ENCODE measurements around the gene KCTD16.

The KCTD16 gene

GRCh38 chr5:144295284-144295683 lies 124.6 kb downstream of the KCTD16 start:
- no peak for ATAC-seq (ENCODE audit: insufficient read depth, low read depth)
- no peak for DNase-seq
- Histone ChIP-seq H4K20me1 (ENCODE audit: insufficient read depth, low read length) (no peaks in the 10 kb centered on the region), H3K9me3 (ENCODE audit: insufficient read depth, low read length, severe bottlenecking) (no peaks in the 10 kb centered on the region), H3K79me2 (ENCODE audit: insufficient read depth, low read length) (no peaks in the 10 kb centered on the region), H3K27ac (ENCODE audit: low read length) (no peak overlapping the region), H2AFZ (ENCODE audit: low read depth, low read length) (no peak overlapping the region), H3K27me3 (ENCODE audit: insufficient read depth, low read length, poor library complexity) (peaks cover 9% of the 10 kb centered on the region), H3K4me3 (ENCODE audit: low read depth in 1 of 2, low read length in 2 of 2) (no peak overlapping the region), H3K4me2 (ENCODE audit: insufficient read depth, low read length) (no peak overlapping the region), H3K4me1 (ENCODE audit: insufficient read depth, low read length) (no peaks in the 10 kb centered on the region), H3K9ac (ENCODE audit: low read depth, low read length) (no peak overlapping the region), H3K36me3 (ENCODE audit: insufficient read depth, low read length) (no peaks in the 10 kb centered on the region)
- no peak for TF ChIP-seq CTCF (IDR thresholded peaks at IDR 0.05; ENCODE audit: borderline replicate concordance, extremely low read depth, low read length, poor library complexity, severe bottlenecking)
- no peak for TF ChIP-seq EZH2 (IDR thresholded peaks at IDR 0.05; ENCODE audit: borderline replicate concordance, low read depth, low read length, severe bottlenecking)

- TF ChIP-seq EZH2 (IDR thresholded peaks at IDR 0.05; ENCODE audit: borderline replicate concordance, low read depth, low read length, severe bottlenecking) (no peak), CTCF (IDR thresholded peaks at IDR 0.05; ENCODE audit: borderline replicate concordance, extremely low read depth, low read length, poor library complexity, severe bottlenecking) (no peak)
- Histone ChIP-seq H3K4me2 (ENCODE audit: insufficient read depth, low read length) (no peak overlapping the region), H3K9ac (ENCODE audit: low read depth, low read length) (no peak overlapping the region), H3K79me2 (ENCODE audit: insufficient read depth, low read length) (no peaks in the 10 kb centered on the region), H3K27me3 (ENCODE audit: insufficient read depth, low read length, poor library complexity) (peaks cover 4% of the 10 kb centered on the region), H2AFZ (ENCODE audit: low read depth, low read length) (no peak overlapping the region), H3K4me1 (ENCODE audit: insufficient read depth, low read length) (no peaks in the 10 kb centered on the region), H3K36me3 (ENCODE audit: insufficient read depth, low read length) (no peaks in the 10 kb centered on the region), H3K9me3 (ENCODE audit: insufficient read depth, low read length, severe bottlenecking) (no peaks in the 10 kb centered on the region), H4K20me1 (ENCODE audit: insufficient read depth, low read length) (no peaks in the 10 kb centered on the region), H3K4me3 (ENCODE audit: low read depth in 1 of 2, low read length in 2 of 2) (no peak overlapping the region), H3K27ac (ENCODE audit: low read length) (no peak overlapping the region)
- no peak for DNase-seq
- ATAC-seq (ENCODE audit: insufficient read depth, low read depth), result no peak
These were observed 126.4 kb downstream of the KCTD16 start for GRCh38 chr5:144297081-144297480.

- no peak overlapping the region for H3K4me3 ChIP-seq (ENCODE audit: low read depth in 1 of 2, low read length in 2 of 2)
- no peaks in the 10 kb centered on the region for H3K79me2 ChIP-seq (ENCODE audit: insufficient read depth, low read length)
These were observed 128.0 kb downstream of the KCTD16 start for GRCh38 chr5:144298658-144299057.

More at GRCh38 chr5:144298658-144299057, 128.0 kb downstream of the KCTD16 start:
- ATAC-seq (ENCODE audit: insufficient read depth, low read depth) (no peak), DNase-seq (no peak)
- Histone ChIP-seq H3K27ac (ENCODE audit: low read length) (no peak overlapping the region), H3K4me2 (ENCODE audit: insufficient read depth, low read length) (no peak overlapping the region), H4K20me1 (ENCODE audit: insufficient read depth, low read length) (no peaks in the 10 kb centered on the region), H3K4me1 (ENCODE audit: insufficient read depth, low read length) (no peaks in the 10 kb centered on the region), H3K36me3 (ENCODE audit: insufficient read depth, low read length) (no peaks in the 10 kb centered on the region), H3K9ac (ENCODE audit: low read depth, low read length) (no peak overlapping the region), H2AFZ (ENCODE audit: low read depth, low read length) (no peak overlapping the region), H3K9me3 (ENCODE audit: insufficient read depth, low read length, severe bottlenecking) (no peaks in the 10 kb centered on the region), H3K27me3 (ENCODE audit: insufficient read depth, low read length, poor library complexity) (no peaks in the 10 kb centered on the region)
- TF ChIP-seq EZH2 (IDR thresholded peaks at IDR 0.05; ENCODE audit: borderline replicate concordance, low read depth, low read length, severe bottlenecking) (no peak), CTCF (IDR thresholded peaks at IDR 0.05; ENCODE audit: borderline replicate concordance, extremely low read depth, low read length, poor library complexity, severe bottlenecking) (no peak)
